NCI-H526 treated with DMSO at 0.1 percent for 48 hours (cell line): Measurements from ENCODE around the gene MTFR1L.
"Not testable (repeated sequence)": the region's sequence is repeated elsewhere in the genome, so short reads cannot be mapped to it uniquely, and the experiment has no call there.

Experiments
- DNase-seq: peaks from one replicate; lab custom pipeline; 2025; lab: John Stamatoyannopoulos, UW

The MTFR1L gene

GRCh38 chr1:25825605-25826004 is 5.9 kb downstream of the MTFR1L start:
- DNase-seq = no peak

- no peak for DNase-seq
These were observed 6.8 kb downstream of the MTFR1L start for GRCh38 chr1:25826571-25826970.

GRCh38 chr1:25828491-25828890 is 8.7 kb downstream of the MTFR1L start:
- DNase-seq = no peak

- no peak for DNase-seq
These were observed 9.3 kb downstream of the MTFR1L start for GRCh38 chr1:25829046-25829445.

GRCh38 chr1:25831569-25832196 is 11.9 kb downstream of the MTFR1L start:
- no peak for DNase-seq

GRCh38 chr1:25832336-25833037 is 12.7 kb downstream of the MTFR1L start:
- DNase-seq = no peak

- DNase-seq = no peak
These were observed 13.4 kb downstream of the MTFR1L start for GRCh38 chr1:25833158-25833557.

GRCh38 chr1:25834894-25835293 is 15.1 kb downstream of the MTFR1L start:
- DNase-seq = no peak

GRCh38 chr1:25836695-25837094 is 16.9 kb downstream of the MTFR1L start:
- DNase-seq = no peak

- no peak for DNase-seq
These were observed 17.6 kb downstream of the MTFR1L start for GRCh38 chr1:25837262-25837875.

- not testable (repeated sequence) for DNase-seq
These were observed 20.1 kb downstream of the MTFR1L start for GRCh38 chr1:25839808-25840207.

- no peak for DNase-seq
These were observed 23.7 kb downstream of the MTFR1L start for GRCh38 chr1:25843483-25843882.

- DNase-seq = no peak
These were observed 25.0 kb downstream of the MTFR1L start for GRCh38 chr1:25844536-25845337.

- DNase-seq = no peak
These were observed 25.9 kb downstream of the MTFR1L start for GRCh38 chr1:25845664-25846063.

- DNase-seq = no peak
These were observed 28.2 kb downstream of the MTFR1L start for GRCh38 chr1:25847929-25848328.

GRCh38 chr1:25848531-25848930 is 28.8 kb downstream of the MTFR1L start:
- DNase-seq = no peak

GRCh38 chr1:25854554-25854953 is 34.8 kb downstream of the MTFR1L start:
- no peak for DNase-seq

GRCh38 chr1:25856856-25857255 is 37.1 kb downstream of the MTFR1L start:
- no peak for DNase-seq

GRCh38 chr1:25858494-25858893 is 38.7 kb downstream of the MTFR1L start:
- no peak for DNase-seq

- peak; percentile 76 for DNase-seq
These were observed 39.4 kb downstream of the MTFR1L start, which contains the start of gene AUNIP for GRCh38 chr1:25858906-25859789. Gene AUNIP, minus strand, starts transcription at chr1:25859457. Its CDS starts 100 bp downstream, at chr1:25859357.
